NCI-H1092 treated with DMSO at 0.1 percent for 48 hours (cell line): Measurements from ENCODE around the gene TFIP11.
A peak's percentile ranks its signal among the peaks of the same experiment; 100 is the strongest.

Source experiments
- DNase-seq: peaks from one replicate; lab custom pipeline; 2025; lab: John Stamatoyannopoulos, UW

The TFIP11 gene

DNA sequence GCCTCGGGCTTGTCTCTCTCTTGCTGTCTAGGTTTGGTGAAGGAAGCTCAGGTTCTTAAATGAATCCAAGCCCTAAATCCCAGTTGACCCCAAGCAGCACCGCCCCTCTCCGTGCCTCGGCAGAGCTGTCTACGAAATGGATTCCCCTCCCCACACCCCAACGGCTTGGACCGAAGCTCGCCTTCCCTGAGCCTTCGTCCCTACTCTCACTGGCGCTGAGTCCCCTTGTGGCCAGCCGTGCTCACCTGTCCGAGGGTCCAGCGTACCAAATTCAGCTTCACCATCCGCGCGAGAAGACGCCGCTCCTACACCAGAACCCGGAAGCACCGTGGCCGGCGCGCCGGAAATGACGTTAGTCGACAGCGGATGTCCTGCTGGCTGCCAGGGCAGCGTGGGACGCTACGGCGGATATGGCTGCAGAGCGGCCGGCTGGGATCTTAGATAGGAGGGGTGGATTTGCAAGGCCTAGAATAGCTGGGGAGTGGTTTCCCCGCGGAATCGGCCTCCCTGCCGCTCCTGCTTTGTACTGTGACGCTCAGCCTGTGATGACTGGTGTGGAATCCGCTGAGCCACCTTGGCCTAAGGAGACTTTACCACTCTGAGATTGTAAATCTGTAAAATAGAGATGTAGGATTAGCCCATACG is at the start of gene TFIP11:
Gene TFIP11 (minus strand): TSS at position 325 of the 645 bp plus-strand sequence. CDS start 2,201 bp downstream, outside the sequence.
- DNase-seq, result peak; percentile 83

- no peak for DNase-seq
Measured at GRCh38 chr22:26561756-26562417, 49.6 kb upstream of the TFIP11 start.

- DNase-seq, result no peak
Measured at GRCh38 chr22:26559961-26560575, 47.8 kb upstream of the TFIP11 start.

DNA sequence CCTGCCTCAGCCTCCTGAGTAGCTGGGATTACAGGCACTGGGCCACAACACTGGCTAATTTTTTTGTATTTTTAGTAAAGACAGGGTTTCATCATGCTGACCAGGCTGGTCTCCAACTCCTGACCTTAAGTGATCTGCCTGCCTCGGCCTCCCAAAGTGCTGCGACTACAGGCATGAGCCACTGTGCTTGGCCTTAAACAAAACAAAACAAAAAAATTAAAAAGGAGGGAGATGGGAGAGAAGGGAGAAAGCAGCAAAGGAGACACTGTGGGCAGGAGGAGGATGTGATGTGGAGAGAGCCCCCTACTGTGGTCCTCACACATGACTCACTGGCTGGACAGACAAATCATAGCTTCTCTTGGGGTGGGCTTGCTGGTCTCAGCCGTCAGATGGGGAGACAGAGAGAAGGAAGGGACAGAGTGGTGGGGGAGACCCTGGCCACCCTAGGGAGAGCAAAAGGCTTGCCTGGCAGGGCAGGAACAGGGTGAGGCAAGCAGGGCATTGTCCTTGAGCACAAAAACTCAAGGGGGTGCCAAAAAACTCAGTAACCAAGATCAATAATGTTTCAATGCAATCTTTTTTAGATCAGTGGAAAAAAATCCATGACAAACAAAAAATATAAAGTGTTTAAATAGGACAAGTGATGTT is 46.1 kb upstream of the TFIP11 start:
- no peak for DNase-seq

- DNase-seq, result no peak
Measured at GRCh38 chr22:26556904-26557303, 44.6 kb upstream of the TFIP11 start.

GRCh38 chr22:26555478-26555877 is 43.2 kb upstream of the TFIP11 start:
- no peak for DNase-seq

DNA sequence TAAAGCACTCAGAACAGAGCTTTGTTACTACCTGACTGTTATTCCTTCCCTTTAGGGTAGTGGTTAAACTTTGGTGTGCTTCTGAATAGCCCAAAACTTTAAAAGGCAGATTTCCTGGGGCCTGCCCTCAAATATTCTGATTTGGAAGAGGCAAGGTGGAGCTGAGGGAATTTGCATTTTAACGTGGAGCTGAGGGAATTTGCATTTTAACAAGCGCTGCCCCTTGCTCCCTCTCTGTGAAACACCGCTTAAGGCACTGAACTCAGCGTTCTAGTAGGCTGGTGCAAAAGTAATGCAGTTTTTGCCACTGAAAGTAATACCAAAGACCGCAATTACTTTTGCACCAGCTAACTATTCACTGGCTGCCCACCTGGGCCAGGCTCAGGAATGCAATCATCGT is 42.7 kb upstream of the TFIP11 start:
- no peak for DNase-seq

GRCh38 chr22:26553056-26553752 is 40.9 kb upstream of the TFIP11 start:
- DNase-seq, result no peak

- no peak for DNase-seq
Measured at GRCh38 chr22:26552466-26552865, 40.2 kb upstream of the TFIP11 start.

- no peak for DNase-seq
Measured at GRCh38 chr22:26551568-26551967, 39.3 kb upstream of the TFIP11 start.

GRCh38 chr22:26550498-26551033 is 38.3 kb upstream of the TFIP11 start:
- no peak for DNase-seq

- DNase-seq, result no peak
Measured at GRCh38 chr22:26549902-26550497, 37.7 kb upstream of the TFIP11 start.

DNA sequence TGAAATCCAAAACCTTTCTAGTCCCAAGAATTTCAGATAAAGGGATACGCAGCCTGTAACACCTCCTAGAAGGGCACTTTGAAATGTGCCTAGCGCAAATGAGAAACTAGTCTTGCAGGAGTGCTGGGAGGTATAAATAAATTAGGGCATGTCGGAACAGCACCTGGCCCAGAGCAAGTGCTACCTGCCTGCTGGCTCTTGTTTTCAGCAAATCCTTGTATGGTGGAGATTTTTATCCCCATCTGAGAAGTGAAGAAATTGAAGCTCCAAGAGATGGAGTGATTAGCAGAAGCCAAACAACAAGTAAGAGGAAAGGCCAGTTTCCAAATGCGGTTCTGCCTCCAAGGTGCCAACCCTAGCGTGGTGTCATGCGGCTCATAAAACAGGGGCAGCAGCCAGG is 36.7 kb upstream of the TFIP11 start:
- DNase-seq, result no peak

DNA sequence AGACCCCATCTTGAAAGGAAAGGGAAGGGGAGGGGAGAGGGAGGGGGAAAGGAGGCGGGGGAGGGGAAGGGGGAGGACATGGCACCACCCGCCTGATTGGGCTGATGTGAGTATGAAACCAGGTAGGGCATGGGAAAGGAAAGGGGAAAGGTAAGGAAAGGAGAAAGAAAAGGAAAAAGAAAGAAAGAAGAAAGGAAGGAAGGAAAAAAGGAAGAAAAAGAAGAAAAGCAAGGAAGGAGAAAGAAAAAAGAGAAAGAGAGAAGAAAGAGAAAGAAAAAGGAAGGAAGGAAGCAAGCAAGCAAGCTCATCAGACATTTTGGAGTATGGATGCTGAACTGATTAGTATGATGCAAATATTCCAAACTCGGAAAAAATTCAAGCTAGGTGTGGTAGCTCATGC is 36.0 kb upstream of the TFIP11 start:
- no peak for DNase-seq

DNA sequence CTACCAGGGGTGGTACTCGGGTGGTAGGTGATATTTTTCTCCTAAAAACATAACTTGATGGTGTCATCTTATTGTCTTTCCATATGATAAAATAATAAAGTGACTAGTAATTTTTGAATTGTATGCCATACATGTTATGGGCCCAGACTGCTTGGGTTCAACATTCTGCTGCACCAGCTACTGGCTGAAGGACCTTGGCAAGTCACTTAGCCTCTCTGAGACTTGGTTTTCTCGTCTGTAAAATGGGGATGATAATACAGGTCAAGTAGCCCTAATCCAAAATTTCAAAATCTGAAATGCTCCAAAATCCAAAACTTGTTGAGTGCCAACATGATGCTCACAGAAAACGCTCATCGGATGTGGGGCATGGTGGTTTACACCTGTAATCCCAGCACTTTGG is 35.6 kb upstream of the TFIP11 start:
- no peak for DNase-seq

- DNase-seq, result no peak
Measured at GRCh38 chr22:26547426-26547825, 35.2 kb upstream of the TFIP11 start.

DNA sequence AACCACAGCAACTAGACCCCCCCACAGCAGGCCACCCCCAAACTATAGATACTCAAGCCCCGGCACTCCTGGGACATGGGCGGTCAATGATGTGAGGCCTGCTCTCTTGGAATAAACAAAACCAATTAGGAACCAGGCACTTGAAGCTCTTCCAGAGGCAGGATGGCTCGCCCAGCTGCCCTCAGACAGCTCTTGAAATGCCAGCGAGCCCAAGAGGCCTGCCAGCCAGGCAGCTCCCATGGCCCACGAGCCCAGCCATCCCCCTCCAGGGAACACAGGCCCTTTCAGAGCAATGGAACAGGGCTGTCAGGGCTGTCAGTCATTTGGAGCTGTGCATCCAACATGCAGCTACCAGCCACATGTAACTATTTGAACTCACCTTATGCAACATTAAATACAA is 34.0 kb upstream of the TFIP11 start:
- DNase-seq, result no peak

- DNase-seq, result no peak
Measured at GRCh38 chr22:26545827-26546226, 33.6 kb upstream of the TFIP11 start.

DNA sequence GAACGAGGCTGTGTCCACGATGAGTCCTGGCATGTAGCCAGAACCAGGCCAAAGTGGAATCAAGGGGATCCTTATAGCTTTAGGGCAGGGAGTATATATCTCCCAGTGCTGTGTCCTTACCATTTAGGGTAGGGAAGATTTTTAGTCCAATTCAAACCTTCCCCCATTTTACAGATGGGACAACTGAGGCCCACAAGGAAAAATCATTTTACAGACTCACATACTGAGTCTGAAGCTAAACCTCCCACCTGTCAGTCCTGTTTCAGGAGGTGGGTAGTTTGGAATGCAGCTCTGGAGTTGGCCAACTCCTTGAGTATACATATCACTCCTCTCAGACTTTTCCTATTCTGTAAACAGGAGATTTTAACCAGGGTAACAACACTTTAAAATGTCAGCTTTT is 33.1 kb upstream of the TFIP11 start:
- DNase-seq, result no peak

GRCh38 chr22:26544489-26544888 is 32.2 kb upstream of the TFIP11 start:
- DNase-seq, result no peak

- DNase-seq, result no peak
Measured at GRCh38 chr22:26542831-26543230, 30.6 kb upstream of the TFIP11 start.
